IPS-18a (cell line): ENCODE results near the gene YIF1A.
A peak's percentile ranks its signal among the peaks of the same experiment; 100 is the strongest.
"Not testable (repeated sequence)": the region's sequence is repeated elsewhere in the genome, so short reads cannot be mapped to it uniquely, and the experiment has no call there.

Experiments
- H3K27ac ChIP-seq: one replicate; pipeline ENCODE4 v1.5.1; 2013; ENCODE audit warnings: low read length
- H3K27me3 ChIP-seq: one replicate; pipeline ENCODE4 v1.6.1; 2013; ENCODE audit warnings: mild to moderate bottlenecking, low read length; ENCODE audit not compliant: control insufficient read depth, insufficient read depth
- H3K36me3 ChIP-seq: one replicate; pipeline ENCODE4 v1.6.1; 2013; ENCODE audit warnings: low read depth, low read length; ENCODE audit not compliant: control insufficient read depth
- H3K4me1 ChIP-seq: one replicate; pipeline ENCODE4 v1.6.1; 2013; ENCODE audit warnings: low read depth, low read length; ENCODE audit not compliant: control insufficient read depth
- H3K4me3 ChIP-seq: one replicate; pipeline ENCODE4 v1.5.1; 2013; ENCODE audit warnings: low read length
- H3K9ac ChIP-seq: one replicate; pipeline ENCODE4 v1.6.1; 2013; ENCODE audit warnings: mild to moderate bottlenecking, low read length, moderate library complexity
- H3K9me3 ChIP-seq: one replicate; pipeline ENCODE4 v1.6.1; 2013; ENCODE audit warnings: low read depth, low read length; ENCODE audit not compliant: control insufficient read depth

The YIF1A gene

DNA sequence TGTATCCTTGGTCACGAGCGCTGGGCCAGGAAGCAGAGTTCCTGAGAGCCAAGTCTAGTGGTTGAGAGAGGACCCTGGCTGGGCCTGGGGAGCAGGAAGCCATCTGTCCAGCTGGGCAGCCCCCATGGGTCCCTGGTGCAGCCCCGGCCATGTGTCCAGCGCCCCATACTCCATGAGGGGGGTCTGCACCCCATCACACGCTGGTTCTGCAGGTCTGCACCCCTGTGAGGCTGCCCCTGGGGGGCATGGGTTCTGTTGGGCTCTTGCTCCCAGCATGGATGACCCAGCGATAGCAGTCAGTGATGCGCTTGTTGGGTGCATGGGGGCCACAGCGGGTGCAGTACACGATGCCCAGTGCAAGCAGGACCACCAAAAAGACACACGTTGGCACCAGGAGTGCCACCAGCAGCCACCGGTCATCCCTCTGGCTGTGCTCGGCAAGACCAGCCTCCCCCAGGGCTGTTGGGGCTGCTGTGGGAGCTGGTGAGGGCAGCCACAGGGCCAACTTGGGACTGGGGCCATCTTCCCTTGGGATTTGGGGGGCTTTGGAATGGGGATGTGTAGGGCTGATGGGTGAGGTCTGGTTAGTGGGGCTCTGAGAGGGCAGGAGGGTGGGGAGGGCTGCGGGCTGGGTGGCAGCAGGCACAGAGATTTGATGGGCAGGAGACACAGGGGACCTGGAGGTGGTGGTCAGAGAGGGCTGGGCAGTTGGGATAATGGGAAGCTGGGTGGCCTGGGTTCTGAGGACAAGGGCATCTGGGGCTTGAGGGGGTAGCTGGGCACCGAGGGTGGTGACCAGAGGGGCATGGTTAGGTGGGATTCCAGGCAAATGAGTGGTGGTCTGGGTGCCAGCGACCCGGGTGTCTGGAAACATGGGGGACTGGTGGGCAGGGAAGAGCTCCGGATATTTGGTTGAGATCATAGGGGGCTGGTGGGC lies 25.9 kb upstream of the YIF1A start:
- Histone ChIP-seq H3K4me3 (no peak overlapping the region), H3K9me3 (no peaks in the 10 kb centered on the region), H3K27ac (no peak overlapping the region), H3K4me1 (peaks cover 20% of the 10 kb centered on the region), H3K27me3 (no peaks in the 10 kb centered on the region), H3K36me3 (no peaks in the 10 kb centered on the region), H3K9ac (no peak overlapping the region)

DNA sequence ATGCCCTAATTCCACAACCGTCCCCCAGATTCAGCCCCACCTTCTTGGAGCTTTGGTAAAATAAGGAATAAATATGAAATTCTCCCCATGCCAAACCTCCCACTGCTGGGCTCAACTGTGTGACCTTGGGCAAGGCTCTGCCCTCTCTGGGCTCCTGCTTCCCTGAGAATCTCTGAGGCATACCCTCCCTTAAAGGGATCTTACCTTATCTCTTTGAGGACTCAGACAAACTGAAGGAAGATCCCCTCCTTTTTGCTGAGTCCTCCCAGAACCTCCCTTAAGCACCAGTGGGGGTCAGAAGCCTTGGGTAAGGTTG lies 25.2 kb upstream of the YIF1A start:
- Histone ChIP-seq H3K27ac (no peak overlapping the region), H3K4me3 (no peak overlapping the region), H3K27me3 (no peaks in the 10 kb centered on the region), H3K9ac (no peak overlapping the region), H3K36me3 (no peaks in the 10 kb centered on the region), H3K4me1 (peaks cover 20% of the 10 kb centered on the region), H3K9me3 (no peaks in the 10 kb centered on the region)

DNA sequence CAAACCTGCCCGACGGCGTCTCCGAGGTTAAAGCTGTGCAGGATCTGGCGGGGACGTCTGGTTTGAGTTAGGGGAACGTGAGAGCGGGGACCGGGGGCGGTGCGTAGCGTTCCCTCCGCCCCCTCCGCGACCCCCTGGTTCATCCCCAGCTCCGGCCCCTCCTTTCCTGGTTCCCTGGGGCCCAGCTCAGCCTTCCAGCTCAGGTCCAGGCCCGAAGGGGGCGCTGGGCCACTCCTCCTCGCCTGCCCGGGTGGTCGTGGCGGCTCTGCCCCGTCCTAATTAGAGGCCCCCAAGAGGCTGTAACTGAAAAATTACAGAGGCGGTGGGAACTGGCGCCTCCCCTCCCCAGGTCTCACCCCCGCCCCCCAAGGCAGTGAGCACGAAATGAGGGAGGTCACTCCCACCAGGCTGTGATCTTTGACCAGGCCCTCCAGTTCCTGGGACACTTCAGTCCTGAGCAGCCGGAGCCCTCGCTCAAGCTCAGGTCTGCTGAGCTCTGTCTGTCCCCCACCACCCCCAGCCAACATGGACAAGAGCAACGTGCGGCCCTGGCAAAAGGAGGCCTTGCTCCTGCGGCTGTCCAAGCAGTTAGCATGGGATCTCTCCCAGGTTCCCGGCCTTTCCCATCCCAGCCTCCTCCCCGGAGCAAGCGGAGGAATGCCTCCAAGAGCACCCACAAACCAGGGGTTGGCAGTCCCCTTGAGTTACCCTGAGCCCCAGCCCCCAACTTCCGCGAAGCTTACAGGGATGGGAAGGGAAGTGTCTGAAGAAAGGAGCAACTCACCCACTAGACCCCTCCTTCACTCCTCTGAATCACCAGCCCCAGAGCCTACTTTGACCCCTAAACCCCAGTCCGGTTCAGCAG lies 24.6 kb upstream of the YIF1A start:
- Histone ChIP-seq H3K9ac (peak overlapping the region; percentile 28), H3K4me1 (peaks cover 20% of the 10 kb centered on the region), H3K36me3 (no peaks in the 10 kb centered on the region), H3K9me3 (no peaks in the 10 kb centered on the region), H3K27ac (no peak overlapping the region), H3K27me3 (no peaks in the 10 kb centered on the region), H3K4me3 (peak overlapping the region; percentile 65)

DNA sequence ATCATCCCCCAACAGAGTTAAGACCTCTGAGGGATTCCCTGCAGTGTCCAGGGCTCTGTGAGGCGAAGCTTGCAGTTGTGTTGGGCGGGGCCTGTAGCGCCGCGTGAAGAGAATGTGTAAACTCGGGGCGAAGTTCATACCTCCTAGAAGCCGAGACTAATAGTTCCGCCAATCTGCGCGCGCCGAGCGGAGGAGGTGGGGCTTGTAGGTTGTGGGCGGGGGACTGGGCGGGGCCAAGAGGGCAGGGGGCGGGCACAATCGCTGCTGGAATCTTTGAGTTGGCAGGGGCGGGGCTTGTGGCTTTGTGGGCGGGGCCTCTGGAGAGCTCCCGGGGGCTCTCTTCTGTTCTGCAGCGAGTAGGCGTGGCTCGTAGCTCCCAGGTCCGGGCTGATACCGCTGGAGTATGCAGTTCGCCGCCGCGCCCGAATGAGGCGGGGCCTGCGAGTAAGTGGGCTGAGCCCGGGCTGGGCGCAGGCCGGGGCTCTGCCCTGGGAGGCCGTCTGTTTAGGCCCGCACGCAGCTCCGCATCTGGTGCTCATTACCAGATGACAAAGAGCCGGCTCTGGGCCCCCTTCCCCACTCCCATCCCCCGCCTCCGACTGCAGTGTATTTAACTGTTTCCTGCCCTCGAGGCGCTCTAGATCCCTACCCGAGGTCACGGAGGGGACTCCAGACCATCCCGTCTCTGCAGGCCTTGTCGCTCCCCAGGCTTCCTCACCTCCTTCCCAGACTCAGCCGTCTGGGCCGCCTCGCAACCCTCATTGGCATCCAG lies 23.8 kb upstream of the YIF1A start:
- Histone ChIP-seq H3K27ac (no peak overlapping the region), H3K36me3 (no peaks in the 10 kb centered on the region), H3K9ac (peak overlapping the region; percentile 28)

DNA sequence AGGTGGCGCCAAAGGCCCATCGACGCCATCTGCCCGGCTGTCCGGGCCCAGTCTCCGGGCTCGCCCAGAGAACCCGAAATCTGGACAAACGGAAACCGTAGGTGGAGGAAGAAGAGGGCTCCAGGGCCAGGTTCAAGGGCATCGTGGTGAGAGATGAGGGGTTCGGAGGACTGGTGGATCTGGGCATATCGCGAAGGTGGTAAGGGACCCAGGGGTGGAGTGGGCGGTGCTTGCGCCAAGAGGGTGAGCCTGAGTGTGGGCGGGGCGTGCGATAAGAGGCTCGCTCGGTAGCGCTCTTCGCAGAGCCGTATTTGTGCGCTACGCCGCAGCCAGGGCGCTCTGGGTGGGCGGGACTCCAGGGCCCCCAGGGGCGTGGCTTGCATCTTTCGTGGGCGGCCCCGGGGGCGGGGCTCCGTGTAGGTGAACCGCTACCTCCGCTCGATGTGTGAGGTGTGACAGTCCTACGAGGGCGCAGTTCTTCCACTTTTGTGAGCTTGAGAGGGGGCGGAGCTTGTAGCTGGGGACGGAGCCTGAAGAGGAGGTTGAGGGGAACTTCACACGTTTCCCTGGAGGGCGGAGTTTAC lies 23.1 kb upstream of the YIF1A start:
- no peaks in the 10 kb centered on the region for H3K27me3 ChIP-seq
- peaks cover 6% of the 10 kb centered on the region for H3K4me1 ChIP-seq
- H3K27ac ChIP-seq = no peak overlapping the region
- peak overlapping the region; percentile 69 for H3K4me3 ChIP-seq
- no peaks in the 10 kb centered on the region for H3K9me3 ChIP-seq
- no peaks in the 10 kb centered on the region for H3K36me3 ChIP-seq
- peak overlapping the region; percentile 49 for H3K9ac ChIP-seq

More for the DNA sequence above, 23.8 kb upstream of the YIF1A start:
- H3K9me3 ChIP-seq = no peaks in the 10 kb centered on the region
- H3K4me1 ChIP-seq = peaks cover 12% of the 10 kb centered on the region
- H3K27me3 ChIP-seq = no peaks in the 10 kb centered on the region
- peak overlapping the region; percentile 69 for H3K4me3 ChIP-seq

DNA sequence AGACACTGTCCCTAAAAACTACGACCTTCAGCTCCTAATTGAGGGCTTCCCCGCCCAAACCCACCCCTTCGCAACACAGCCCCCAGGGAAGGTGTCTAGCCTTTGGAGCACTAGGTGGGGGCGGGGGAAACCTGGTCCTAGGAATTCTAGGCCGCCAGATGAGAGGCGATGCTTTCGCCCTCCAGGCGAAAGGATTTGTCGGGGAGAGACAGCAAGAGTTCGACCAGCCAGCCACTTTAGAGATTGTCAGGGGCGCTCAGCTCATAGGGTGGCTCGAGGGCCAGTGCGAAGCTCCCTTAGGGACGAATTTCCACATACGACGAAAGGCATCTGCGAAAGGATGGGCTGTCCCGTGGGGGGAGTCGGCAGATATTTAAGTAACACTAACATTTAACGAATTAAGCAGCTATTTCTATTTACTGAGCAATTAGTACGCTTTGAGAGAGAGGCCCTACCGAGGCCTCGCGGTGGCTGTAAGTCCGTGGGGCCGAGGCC lies 22.6 kb upstream of the YIF1A start:
- Histone ChIP-seq H3K27ac (no peak overlapping the region), H3K9me3 (no peaks in the 10 kb centered on the region), H3K36me3 (no peaks in the 10 kb centered on the region), H3K4me1 (peaks cover 6% of the 10 kb centered on the region), H3K4me3 (peak overlapping the region; percentile 69), H3K27me3 (no peaks in the 10 kb centered on the region), H3K9ac (peak overlapping the region; percentile 49)

DNA sequence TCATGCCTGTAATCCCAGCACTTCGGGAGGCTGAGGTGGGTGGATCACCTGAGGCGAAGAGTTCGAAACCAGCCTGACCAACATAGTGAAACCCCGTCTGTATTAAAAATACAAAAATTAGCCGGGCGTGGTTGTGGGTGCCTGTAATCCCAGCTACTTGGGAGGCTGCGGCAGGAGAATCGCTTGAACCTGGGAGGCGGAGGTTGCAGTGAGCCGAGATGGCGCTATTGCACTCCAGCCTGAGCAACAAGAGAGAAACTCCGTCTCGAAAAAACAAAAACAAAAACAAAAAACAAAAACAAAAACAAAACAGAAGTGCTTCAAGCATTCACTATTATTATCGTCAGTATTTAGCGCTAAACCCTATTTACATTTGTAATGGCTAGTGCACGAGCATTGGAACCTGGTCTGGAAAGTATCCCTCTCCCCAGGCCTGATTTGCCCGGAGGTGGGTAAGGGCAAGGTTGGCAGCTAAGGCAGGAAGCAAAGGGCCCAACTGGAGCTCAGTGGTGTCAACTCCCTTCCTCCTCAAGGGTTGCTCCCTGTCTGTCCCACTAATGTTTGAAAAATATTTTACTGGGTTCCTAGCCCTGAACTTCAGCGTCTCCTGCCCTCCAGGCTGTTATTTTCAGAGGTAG lies 22.0 kb upstream of the YIF1A start:
- not testable (repeated sequence) for H3K27ac ChIP-seq, H3K27me3 ChIP-seq, H3K36me3 ChIP-seq, H3K4me1 ChIP-seq, H3K4me3 ChIP-seq, H3K9me3 ChIP-seq, H3K9ac ChIP-seq

DNA sequence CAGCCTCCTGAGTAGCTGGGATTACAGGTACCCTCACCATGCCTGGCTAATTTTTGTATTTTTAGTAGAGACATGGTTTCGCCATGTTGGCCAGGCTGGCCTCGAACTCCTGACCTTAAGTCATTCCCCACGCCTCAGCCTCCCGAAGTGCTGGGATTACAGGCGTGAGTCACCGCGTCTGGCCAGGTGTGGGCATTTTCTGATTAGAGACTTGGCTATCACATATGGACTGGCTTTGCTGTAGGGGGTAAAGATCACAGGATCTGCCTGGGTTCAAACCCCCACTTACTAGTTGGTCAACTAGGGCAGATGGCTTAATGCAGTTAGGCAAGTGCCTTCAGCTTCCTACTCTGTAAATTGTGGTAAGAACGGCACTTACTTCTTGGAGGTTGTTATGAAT lies 21.4 kb upstream of the YIF1A start:
- Histone ChIP-seq H3K27me3 (no peaks in the 10 kb centered on the region), H3K36me3 (no peaks in the 10 kb centered on the region), H3K9ac (no peak overlapping the region), H3K27ac (no peak overlapping the region), H3K9me3 (no peaks in the 10 kb centered on the region), H3K4me3 (no peak overlapping the region), H3K4me1 (peaks cover 6% of the 10 kb centered on the region)

DNA sequence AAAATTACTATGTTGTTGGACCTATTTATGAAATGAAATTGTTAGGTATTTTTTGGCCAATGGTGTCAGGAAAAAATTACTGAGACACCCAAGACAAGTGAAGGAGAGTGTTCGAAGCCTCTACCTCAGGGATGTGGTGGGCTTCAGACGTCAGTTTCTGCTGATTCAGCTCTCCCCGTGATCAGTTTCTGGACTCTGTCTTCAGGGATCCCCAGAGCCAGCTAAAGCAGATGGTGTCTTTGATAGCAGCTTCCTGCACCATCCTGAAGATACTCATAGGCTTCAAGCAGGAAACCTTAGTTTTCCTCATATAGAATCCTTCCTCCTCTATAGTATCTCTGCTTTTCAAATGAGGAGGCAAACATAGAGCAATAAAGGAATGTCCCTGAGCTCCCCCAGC lies 20.5 kb upstream of the YIF1A start:
- Histone ChIP-seq H3K27ac (no peak overlapping the region), H3K9ac (no peak overlapping the region), H3K9me3 (no peaks in the 10 kb centered on the region), H3K27me3 (no peaks in the 10 kb centered on the region), H3K4me3 (no peak overlapping the region), H3K4me1 (peaks cover 6% of the 10 kb centered on the region), H3K36me3 (no peaks in the 10 kb centered on the region)

DNA sequence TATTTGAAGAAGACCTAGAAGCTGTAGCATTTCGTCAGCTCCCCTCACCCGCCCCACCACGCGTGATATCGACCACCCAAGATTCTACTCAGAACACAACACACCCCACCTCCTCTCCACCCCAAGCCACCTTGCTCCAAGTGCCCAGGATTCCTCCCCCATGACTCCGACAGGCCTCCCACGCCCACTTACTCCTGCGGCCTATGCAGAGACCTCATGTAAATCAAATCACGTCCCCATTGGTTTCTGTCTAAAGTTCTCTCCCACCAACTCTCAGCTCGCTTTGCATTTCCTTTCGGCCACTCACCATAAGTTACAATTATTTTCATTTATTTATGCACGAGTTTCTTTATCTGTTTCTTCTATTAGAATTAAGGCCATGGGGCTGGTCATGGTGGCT lies 13.7 kb upstream of the YIF1A start:
- no peaks in the 10 kb centered on the region for H3K27me3 ChIP-seq
- no peak overlapping the region for H3K27ac ChIP-seq
- no peaks in the 10 kb centered on the region for H3K9me3 ChIP-seq
- no peaks in the 10 kb centered on the region for H3K36me3 ChIP-seq
- no peaks in the 10 kb centered on the region for H3K4me1 ChIP-seq
- no peak overlapping the region for H3K4me3 ChIP-seq
- no peak overlapping the region for H3K9ac ChIP-seq
